HG02884 (cell line): ENCODE results near the gene KNDC1.
"Not testable (repeated sequence)": the region's sequence is repeated elsewhere in the genome, so short reads cannot be mapped to it uniquely, and the experiment has no call there.

Experiments used
- ATAC-seq: cut with Tn5 transposase; IDR thresholded peaks from one replicate; pipeline ENCODE4 v1.9.1; 2021; ENCODE audit warnings: mild to moderate bottlenecking, moderate library complexity; ENCODE audit not compliant: unreplicated experiment

Gene KNDC1

DNA sequence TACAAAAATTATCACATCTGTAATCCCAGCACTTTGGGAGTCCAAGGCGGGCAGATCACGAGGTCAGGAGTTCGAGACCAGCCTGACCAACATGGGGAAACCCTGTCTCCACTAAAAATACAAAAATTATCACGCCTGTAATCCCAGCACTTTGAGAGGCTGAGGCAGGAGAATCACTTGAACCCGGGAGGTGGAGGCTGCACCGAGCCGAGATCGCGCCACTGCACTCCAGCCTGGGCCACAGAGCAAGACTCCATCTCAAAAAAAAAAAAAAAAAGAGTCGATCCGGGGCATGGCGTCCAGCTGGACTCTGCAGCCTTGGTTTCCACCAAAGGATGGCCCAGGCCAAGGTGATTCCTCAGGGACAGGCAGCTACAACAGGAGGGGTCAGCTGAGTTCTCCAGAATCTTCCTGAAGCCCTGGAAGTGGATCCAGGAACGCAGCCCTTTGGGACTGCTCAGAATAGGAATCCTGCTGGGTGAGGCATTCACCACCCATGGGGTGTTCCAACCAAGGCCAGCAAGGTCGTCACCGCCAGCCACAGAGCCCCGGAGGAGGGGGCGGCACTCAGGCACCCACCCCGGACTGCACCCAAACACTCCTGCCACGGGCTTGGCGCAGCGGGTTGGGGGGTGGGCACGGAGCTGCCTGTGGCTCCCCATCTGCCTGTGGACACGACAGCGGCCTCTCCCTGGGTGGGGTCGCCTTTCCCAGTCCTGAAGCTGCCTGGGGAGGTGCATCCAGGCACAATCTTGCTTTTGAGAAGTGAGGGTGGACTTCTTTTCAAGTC is 58.0 kb downstream of the KNDC1 start:
- no peak for ATAC-seq

DNA sequence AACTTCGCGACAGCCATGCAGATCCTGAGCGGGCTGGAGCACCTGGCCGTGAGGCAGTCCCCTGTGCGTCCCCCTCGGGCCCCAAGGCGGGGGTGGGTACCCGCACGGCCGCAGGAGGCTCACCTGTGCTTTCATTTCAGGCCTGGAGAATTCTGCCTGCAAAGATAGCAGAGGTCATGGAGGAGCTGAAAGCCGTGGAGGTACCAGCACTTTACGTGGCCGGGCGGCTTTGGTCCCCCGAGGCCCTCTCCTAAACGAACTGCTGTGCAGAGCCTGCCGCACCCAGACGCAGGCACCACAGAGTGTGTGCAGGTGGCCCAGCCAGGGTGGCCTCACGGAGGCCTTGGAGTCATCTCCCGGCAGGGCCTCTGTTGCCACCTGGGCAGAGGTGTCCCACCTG is 58.9 kb downstream of the KNDC1 start:
- no peak for ATAC-seq

DNA sequence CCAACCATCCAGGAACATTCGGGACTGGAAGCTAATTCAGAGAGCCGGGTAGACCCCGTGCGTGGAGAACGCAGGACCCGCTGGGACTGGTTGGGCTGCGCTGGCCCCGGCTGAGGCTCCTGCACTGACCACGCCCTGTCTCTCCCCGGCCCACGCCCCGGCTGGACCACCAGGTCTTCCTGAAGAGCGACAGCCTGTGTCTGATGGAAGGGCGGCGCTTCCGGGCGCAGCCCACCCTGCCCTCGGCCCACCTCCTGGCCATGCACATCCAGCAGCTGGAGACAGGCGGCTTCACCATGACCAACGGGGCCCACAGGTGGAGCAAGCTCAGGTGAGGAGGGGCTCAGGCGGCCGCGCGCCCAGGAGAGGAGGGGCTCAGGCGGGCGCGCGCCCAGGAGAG is 59.8 kb downstream of the KNDC1 start:
- ATAC-seq = no peak

DNA sequence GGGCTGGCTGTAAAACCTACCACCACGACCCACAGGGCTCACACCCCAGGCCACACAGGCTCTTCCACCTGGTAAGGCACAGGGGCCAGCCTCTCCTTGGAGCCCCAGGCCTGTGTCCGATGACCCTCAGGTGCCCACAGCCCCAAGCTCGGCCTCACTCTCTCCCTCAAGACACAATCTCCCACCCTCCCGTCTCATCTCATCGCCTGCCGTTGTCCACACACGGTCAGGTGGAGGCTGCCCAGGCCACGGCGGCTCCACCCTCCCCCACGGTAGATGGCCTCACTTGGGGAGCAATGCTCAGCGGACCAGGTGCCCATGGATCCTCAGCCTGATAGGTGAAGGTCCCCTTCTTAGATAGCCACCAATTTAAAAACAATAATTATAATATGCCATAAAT is 61.3 kb downstream of the KNDC1 start:
- no peak for ATAC-seq

DNA sequence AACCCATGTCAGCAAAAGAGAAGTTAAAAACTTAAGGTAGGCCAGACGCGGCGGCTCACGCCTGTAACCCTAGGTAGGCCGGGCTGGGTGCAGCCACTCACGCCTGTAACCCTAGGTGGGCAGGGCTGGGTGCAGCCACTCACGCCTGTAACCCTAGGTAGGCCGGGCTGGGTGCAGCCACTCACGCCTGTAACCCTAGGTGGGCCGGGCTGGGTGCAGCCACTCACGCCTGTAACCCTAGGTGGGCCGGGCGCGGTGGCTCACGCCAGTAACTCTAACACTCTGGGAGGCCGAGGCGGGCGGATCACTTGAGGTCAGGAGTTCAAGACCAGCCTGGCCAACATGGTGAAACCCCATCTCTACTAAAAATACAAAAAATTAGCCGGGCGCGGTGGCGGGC is 61.7 kb downstream of the KNDC1 start:
- not testable (repeated sequence) for ATAC-seq

DNA sequence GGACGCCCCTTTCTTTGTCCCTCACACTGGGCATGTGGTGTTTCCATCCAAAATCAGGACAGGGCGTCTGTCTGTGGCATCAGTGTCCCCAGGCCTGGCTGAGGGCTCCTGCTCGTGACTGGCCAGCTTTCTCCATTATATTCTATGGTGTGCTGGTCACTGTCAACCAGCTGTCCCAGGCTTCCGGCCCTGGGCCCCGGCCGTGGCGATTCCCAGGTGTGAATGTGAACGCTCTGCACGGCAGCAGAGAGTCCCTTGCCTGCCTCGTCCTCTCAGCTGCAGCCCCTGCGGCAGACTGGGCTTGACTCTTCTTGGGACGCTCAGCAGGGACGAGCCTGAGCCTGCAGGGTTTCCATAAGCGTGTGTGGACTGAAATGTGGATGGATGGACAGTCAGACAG is 64.1 kb downstream of the KNDC1 start:
- no peak for ATAC-seq

DNA sequence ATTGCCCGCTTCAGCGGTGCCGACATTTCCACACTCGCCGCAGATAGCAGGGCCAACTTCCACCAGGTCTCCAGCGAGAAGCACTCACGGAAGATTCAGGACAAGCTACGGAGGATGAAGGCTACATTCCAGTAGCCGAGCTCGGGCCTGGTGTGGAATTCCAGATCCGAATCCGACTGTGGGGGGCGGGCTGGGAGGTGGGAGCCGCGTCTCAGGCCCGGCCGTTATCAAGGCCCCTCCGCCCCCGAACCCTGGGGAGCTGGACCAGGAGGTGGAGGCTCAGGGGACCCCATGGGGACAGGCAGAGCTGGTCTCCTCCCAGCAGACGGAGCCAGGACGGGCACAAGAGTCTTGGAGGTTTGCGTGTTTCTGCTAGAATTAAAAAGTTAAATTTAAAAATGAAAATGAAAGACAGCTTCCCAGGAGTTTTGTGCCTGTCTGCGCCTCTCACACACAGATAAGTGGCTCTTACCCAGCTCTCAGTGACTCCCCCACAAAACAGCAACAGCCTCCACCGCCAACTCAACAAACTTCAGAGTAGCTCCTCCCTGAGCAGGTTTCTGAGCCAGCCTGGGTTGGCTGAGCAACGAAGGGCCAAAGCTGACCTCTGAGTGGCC is 64.8 kb downstream of the KNDC1 start:
- no peak for ATAC-seq

DNA sequence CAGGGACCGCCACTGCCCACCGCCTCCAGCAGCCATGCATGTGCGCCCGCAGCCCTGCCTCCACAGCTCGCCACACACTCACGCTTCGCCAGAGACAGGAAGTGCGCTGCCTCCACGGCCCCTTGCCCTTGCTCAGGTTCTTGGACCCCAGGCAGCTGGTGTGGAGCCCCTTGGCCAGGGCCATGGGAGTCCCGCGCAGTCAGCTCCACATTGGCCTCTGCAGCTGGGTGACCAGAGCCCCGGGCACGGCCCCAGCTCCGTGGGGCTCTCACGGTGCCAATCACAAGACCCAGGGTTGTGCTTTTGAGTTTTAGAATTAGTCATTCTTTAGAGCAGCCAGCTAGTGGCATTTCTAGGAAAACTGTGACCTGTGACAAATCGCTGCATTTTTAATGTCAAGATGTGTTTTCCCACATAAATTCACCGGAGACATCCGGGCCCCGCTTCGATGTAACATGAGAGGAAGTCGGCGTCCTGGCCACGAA is 65.7 kb downstream of the KNDC1 start:
- ATAC-seq = no peak

DNA sequence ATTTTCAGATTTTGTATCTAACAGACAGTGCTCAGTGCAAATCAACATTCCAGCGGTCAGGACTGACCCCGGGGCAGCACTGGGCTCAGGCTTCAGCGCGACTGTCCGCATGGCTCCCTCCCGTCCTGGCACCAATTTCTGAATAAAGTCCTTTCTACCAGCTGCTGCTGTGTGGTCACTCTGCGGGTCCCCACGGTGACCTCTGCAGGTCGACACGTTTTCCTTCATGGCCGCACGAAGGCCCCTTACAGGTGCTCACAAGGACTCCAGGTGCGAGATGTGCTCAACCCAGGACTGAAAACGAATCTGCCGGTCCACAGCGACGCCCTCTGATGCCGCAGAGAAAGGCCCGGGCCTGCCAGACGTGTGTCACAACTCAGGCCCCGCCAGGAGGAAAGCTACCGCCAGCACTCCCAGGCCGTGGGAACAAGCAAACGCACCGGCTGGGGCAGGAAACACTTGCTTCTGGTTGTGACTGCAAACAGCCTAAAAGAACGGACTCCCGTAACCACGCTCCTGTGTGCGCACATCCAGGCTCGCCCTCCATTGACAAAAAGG is 66.3 kb downstream of the KNDC1 start:
- no peak for ATAC-seq

DNA sequence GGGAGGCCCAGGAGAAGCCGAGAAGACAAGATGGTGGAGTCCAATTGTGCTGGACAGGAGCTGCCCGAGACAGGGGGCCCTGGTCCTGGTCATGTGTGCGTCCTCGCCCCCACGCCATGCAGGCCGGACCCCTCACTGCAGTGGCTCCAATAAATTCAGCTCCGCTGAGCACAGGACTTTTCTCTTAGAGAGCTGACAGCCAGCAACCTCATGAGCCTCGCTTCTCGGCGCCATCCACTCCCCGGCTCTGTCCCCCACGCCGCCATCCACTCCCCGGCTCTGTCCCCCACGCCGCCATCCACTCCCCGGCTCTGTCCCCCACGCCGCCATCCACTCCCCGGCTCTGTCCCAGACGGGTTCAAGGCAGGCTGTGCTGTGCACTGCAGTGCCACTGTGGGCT is 67.2 kb downstream of the KNDC1 start:
- no peak for ATAC-seq

DNA sequence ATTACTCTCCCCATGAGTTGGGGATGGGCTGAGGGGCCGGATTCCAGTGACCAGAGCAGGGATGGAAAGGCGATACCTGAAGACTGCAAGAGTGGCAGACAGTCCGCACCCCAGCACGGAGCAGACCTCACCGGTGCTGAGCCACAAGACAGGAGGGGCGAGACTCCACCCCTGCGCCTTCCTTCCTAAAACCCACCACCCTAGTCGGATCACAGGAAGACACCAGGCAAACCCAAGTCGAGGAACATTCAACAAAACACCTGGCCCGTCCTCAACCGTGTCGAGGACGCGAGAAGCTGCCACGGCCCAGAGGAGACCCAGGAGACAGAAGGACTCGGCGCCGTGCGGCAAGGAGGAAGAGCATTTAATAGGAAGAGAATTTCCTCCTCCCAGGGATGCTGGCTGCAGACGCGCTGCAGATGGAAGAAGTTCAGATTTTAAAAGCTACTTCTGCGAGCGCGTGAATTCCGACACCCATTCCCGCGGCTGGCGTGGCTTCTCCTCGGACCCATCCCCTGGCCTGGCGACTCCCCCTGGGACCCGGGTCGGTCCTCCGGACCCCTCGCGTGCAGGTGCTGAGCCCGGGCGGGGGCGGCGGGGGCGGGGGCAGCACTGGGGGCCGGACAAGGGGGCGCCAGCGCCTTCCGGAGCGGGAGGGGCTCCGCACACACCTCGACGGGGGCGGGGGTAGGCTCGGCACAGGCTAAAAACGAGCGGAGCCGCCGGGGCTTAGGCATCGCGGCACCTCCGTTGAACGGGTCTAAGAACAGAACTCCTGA is 69.4 kb downstream of the KNDC1 start:
- ATAC-seq = no peak

DNA sequence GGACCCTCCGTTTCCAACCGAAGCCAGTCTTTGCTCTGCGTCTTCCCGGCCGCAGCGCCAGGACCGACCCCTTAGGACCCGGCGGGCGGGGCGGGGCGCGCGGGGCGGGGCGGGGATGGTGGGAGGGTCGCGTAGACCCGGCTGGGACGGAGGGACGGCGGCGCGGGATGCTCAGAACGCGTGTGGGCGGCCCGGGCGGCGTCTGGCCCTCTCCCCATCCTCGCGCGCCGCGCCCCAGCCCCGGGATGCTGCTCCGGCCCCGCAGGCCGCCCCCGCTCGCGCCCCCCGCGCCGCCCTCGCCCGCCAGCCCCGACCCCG is 70.0 kb downstream of the KNDC1 start, which contains the start of gene UTF1:
Gene UTF1, plus strand, starts transcription at position 174 of the 318 bp plus-strand sequence. Its CDS starts 72 bp downstream, at position 246.
- ATAC-seq = no peak

DNA sequence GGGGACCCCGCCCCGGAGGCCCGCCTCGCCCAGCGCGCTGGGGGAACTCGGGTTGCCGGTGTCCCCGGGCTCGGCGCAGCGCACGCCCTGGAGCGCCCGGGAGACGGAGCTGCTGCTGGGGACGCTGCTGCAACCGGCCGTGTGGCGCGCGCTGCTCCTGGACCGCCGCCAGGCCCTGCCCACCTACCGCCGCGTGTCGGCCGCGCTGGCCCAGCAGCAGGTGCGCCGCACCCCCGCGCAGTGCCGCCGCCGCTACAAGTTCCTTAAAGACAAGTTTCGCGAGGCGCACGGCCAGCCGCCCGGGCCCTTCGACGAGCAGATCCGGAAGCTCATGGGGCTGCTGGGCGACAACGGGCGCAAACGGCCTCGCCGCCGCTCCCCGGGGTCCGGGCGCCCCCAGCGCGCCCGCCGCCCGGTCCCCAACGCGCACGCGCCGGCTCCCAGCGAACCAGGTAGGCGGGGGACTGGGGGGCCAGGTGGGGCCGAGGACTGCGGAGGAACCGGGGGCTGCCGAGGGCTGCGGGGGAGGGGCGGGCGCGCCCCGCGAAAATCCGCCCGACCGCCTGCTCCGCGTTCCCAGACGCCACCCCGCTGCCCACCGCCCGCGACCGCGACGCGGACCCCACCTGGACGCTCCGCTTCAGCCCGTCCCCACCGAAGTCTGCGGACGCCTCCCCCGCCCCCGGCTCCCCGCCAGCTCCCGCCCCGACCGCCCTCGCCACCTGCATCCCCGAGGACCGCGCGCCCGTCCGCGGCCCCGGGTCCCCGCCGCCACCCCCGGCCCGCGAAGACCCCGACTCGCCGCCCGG is 70.6 kb downstream of the KNDC1 start:
- no peak for ATAC-seq

DNA sequence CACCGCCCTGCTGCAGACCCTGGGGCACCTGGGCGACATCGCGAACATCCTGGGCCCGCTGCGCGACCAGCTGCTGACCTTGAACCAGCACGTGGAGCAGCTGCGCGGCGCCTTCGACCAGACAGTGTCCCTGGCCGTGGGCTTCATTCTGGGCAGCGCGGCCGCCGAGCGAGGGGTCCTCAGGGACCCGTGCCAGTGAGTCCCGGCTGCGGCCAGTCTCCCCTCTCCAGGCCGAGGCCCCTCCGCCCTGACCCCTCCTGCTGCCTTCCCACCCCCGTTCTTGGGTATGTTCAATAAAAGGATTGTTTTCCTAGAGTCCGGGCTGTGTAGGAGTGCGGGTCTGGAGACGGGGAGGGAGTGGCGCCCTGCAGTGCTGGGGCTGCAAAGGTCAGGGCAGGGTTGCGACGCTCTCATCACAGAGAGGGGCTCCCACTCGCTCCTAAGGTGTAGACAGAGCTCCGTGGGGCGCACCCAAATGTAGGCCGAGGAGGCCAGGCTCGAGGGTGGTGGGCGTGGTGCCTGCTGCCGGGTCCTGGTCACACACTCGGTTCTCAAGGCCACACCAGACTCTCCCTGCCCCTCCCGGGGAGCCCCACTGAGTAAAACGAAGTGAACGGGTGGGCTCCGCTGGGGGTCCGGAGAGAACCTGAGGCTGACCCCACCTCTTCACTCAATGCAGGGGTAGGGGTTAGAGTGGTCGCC is 71.4 kb downstream of the KNDC1 start:
- no peak for ATAC-seq

DNA sequence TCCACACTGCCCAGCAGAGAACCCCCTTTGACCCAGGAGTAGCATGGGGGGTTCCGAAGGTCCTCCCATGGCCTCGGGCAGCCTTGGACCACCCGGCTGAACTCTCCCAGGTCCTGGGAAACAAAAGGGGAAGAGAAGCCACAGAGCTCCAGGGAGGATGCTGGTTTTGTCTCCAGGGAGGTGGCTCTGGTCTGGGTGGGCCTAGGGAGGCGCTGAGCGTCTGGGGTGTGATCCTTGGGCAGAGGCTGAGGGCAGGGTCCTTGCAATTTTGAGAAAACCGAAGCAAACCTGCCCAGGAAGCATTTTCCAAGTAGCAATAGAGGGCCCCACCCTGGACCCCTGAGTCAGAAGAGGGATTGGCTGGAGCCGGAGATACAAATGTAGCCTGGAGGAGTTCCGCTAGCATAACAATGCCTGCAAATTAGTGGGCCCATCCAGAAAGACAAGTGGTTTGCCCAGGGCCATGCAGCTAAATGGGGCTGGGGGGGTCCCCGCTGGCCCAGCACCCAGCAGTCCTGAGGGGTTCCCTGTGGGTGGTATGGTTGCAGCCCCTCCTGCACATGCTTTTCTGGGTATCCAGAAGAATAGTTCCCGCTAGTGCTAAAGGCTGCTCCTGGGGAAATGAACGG is 72.0 kb downstream of the KNDC1 start:
- no peak for ATAC-seq

DNA sequence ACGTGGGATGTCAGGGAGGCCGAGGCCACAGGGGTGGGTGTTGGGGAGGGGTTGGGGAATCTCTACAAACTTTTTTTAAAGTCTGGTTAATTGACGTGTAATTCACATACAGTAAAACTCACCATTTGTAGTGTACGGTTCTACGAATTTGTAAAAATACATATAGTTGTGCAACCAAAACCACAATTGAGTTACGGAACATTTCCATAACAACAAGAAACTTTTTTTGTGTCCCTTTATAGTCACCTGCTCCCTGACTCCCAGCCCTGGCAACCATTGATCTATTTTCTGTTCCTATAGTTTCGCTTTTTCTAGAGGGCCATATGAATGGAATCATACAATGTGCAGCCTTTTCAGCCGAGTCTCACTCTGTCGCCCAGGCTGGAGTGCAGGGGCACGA is 74.8 kb downstream of the KNDC1 start:
- ATAC-seq = not testable (repeated sequence)

DNA sequence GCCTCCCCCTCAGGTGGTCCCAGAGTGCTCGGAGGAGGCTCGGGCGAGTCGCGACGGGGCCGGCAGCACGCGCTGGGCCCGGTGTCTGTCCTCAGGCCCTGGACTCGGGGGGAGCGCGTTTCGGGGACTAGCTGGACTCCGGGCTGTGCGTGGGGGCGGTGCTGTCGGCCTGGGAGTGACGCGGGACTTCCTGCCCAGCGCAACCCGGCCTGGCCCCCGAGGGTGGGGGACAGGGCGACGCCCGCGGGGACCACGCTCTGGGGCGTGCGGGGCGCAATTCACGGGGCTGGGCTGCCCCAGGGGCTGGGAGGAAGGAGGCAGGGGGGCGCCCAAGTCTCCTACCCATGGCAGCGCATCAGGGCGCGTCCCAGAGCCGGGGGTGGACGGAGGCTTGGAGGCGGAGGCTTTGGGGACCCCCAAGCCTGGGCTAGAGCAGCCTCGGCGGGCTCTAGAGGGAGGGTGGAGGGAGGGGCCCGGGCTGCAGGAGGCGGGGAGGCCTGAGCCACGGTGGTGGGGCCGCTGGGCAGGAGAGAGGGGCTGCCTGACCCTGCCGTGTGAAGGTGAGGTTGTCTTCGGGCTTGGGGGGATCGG is 75.3 kb downstream of the KNDC1 start:
- ATAC-seq = no peak

DNA sequence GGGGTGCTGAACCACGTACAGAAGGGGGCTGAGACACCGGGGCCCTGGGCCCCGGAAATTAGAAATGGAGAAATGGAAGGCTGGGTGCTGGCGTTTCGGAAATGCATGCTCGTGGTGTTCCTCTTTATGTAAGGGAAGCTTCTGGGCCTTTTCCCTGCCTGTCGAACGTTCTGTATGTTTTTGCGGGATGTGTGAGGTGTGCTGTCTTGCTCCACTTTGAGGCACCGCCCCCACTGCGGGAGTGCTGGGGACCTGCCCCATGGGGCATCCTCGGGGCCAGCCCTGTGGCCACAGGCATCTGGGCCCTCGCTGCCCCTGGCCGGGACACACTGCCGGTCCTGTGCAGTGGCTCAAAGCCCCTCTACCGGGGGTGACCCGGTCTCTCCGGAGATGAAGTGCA is 75.9 kb downstream of the KNDC1 start:
- no peak for ATAC-seq
